Stimulated activated CD4-positive, alpha-beta T cell treated with anti-CD3 and anti-CD28 coated beads, Interleukin-15, amount 100 ng/mL, for 1 hour (primary cell): ENCODE results near the gene MLLT3.

Experiments used
- DNase-seq, 2 donors: peaks; one replicate each; pipeline ENCODE4 v3.0.0-alpha.2; 2020; ENCODE audit warnings: low read depth in 1 of 2, low spot score in 1 of 2

MLLT3 gene

GRCh38 chr9:20622330-20623020 lies at the start of gene MLLT3:
TSS of gene MLLT3 (minus strand) at chr9:20622499.
- DNase-seq = peak; percentile 93 to 95

DNA sequence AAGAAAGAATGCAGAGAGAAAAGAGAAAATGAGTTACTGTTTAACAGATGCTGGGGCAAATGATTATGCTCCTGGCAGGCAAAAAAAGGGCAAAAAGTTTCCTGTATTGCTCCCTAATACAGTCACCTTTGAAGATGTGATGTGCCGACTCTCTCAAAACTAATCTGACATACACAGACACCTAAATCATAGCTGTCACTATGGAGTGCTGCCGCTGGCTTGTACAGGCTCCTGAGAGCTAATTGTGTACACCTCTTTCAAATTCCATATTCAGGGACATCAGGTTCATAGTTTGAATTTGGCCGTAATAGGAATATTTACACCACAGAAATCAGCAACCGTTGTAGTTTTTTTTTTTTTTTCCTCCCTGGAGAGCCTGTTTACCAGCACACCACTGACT lies 49.3 kb upstream of the MLLT3 start:
- no peak for DNase-seq

- DNase-seq = no peak
These were observed 48.1 kb upstream of the MLLT3 start for GRCh38 chr9:20670395-20670794.

DNA sequence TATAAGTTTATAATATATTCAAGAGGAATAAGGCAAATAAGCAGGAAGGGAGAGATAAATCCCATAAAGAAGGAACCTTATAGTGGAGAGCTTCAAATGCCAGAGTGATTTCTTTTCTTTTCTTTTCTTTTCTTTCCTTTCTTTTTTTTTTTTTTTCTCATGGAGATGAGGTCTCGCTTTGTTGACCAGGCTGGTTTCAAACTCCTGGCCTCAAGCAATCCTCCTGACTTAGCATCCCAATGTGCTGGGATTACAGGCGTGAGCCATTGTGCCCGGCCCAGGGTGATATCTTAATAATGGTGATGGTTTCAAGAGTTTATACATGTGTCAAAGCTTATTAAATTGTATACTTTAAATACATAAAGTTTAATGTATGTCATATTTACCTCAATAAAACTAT lies 42.2 kb upstream of the MLLT3 start:
- DNase-seq = no peak

GRCh38 chr9:20663133-20663532 lies 40.8 kb upstream of the MLLT3 start:
- DNase-seq = no peak

GRCh38 chr9:20662156-20662555 lies 39.9 kb upstream of the MLLT3 start:
- DNase-seq = no peak

DNA sequence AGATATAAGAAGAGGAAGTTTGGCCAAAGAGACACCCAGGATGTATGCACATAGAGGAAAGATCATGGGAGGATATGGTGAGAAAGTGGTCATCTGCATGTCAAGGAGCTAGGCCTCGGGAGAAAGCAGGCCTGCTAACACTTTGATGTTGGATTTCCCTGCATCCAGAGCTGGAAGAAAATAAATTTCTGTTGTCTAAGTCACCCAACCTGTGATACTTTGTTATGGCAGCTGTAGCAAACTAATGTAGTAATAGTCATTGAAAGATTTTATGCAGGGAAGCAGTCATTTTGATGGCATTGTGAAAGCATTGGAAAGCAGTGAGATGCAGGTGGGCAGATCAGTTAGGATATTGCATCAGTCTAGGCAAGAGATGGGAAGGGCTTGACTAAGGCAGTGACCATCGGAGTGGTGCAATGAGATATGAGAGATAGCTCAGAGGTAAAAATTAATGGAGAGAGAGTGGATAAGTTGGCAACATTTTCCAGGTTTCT lies 37.2 kb upstream of the MLLT3 start:
- no peak for DNase-seq

GRCh38 chr9:20658677-20659473 lies 36.6 kb upstream of the MLLT3 start:
- no peak for DNase-seq

DNA sequence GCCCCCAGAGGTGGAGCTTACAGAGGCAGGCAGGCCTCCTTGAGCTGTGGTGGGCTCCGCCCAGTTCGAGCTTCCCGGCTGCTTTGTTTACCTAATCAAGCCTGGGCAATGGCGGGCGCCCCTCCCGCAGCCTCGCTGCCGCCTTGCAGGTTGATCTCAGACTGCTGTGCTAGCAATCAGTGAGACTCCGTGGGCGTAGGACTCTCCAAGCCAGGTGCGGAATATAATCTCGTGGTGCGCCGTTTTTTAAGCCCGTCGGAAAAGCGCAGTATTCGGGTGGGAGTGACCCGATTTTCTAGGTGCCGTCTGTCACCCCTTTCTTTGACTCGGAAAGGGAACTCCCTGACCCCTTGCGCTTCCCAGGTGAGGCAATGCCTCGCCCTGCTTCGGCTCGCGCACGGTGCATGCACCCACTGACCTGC lies 36.0 kb upstream of the MLLT3 start:
- peak in 1 of 2 donors; percentile 17 for DNase-seq

GRCh38 chr9:20651939-20652338 lies 29.6 kb upstream of the MLLT3 start:
- no peak for DNase-seq

DNA sequence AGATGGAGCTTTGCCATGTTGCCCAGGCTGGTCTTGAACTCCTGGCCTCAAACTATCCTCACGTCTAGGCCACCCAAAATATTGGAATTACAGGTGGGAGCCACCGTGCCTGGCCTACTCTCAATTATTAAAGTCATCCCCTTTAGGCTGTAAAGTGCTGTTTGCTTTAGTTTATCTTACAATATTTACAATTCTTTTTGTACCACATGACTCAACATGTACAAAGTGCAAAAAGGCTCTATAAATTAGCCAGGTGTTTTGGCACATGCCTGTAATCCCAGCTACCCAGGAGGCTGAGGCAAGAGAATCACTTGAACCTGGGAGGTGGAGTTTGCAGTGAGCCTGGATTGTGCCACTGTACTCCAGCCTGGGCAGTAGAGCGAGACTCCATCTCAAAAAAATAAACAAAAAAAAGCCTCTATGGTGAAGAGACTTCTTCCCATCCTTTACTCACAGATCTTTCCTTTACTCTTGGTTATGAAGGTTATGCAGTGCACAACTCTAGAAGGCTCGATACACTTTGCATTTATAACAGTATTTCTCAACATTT lies 28.5 kb upstream of the MLLT3 start:
- DNase-seq = no peak

- DNase-seq = no peak
These were observed 28.0 kb upstream of the MLLT3 start for GRCh38 chr9:20650313-20650712.

DNA sequence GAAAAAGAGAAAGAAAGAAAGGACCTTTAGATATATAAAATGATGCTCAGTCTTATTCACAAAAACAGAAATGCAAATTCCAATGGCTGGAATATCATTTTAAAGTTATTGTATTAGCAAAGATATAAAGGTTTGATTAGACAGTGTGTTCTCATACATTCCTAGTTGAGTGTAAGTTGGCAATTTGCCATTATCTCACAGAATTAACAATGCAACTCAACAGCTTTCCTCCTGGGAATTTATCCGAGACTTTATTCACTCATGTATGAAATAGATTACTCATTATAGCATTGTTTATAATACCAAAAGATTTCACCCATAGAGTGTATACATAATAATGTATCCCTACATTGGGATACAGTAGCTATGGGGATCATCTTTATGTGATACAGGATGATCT lies 27.1 kb upstream of the MLLT3 start:
- no peak for DNase-seq

- DNase-seq = no peak
These were observed 24.4 kb upstream of the MLLT3 start for GRCh38 chr9:20646656-20647055.

- DNase-seq = no peak
These were observed 21.4 kb upstream of the MLLT3 start for GRCh38 chr9:20643660-20644059.

GRCh38 chr9:20642045-20642444 lies 19.7 kb upstream of the MLLT3 start:
- no peak for DNase-seq

- peak; percentile 51 to 56 for DNase-seq
These were observed 18.3 kb upstream of the MLLT3 start for GRCh38 chr9:20640331-20641187.

- no peak for DNase-seq
These were observed 14.7 kb upstream of the MLLT3 start for GRCh38 chr9:20636888-20637440.

- no peak for DNase-seq
These were observed 12.6 kb upstream of the MLLT3 start for GRCh38 chr9:20634895-20635294.

- no peak for DNase-seq
These were observed 10.4 kb upstream of the MLLT3 start for GRCh38 chr9:20632705-20633104.
